ENCODE data around the gene ZFPL1. TPM values are rescaled to one million over a fixed set of nuclear protein-coding genes. Genes with fewer than 3 reads are reported as not detected.

ZFPL1 gene
- total RNA-seq, 4 donors from 2014 or later: 24.1 to 50.7 (median 43.7) TPM

DNA sequence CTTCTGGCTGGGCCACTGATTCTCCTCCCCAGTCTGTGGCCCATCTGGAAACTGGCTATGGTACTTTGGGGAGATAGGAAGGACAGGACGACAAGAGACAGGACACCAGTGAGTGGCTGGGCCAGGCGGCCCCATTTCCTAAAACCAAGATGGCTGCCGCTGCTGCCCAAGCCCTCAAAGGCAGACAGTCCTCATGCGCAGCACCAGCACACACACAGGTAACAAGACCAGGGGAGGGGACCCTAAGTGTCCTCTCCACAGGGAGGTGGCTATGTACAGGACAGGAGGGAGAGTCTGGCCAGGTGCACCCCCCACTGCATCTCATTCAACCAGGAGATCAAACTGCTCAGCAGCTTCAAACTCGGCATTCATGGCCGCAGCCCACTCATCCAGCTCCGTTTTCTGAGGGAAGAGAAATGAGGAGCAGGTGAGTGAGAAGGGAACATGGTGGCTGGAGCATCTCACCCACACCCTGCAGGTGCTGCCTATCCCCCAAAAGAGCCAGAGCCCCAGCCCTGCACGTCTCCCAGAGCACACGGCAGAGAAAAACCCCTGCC lies 5.2 kb upstream of the ZFPL1 start:
- intact Hi-C loops (cut with DNase I): no loop called here
- TF ChIP-seq POLR2A (IDR thresholded peaks at IDR 0.05; ENCODE audit: low read depth) (no peak), EP300 (IDR thresholded peaks at IDR 0.05) (no peak), POLR2AphosphoS5 (IDR thresholded peaks at IDR 0.05) (no peak)
- TF ChIP-seq, protein P1, sequence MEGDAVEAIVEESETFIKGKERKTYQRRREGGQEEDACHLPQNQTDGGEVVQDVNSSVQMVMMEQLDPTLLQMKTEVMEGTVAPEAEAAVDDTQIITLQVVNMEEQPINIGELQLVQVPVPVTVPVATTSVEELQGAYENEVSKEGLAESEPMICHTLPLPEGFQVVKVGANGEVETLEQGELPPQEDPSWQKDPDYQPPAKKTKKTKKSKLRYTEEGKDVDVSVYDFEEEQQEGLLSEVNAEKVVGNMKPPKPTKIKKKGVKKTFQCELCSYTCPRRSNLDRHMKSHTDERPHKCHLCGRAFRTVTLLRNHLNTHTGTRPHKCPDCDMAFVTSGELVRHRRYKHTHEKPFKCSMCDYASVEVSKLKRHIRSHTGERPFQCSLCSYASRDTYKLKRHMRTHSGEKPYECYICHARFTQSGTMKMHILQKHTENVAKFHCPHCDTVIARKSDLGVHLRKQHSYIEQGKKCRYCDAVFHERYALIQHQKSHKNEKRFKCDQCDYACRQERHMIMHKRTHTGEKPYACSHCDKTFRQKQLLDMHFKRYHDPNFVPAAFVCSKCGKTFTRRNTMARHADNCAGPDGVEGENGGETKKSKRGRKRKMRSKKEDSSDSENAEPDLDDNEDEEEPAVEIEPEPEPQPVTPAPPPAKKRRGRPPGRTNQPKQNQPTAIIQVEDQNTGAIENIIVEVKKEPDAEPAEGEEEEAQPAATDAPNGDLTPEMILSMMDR (IDR thresholded peaks at IDR 0.05): no peak
- no peaks in the 10 kb centered on the region for H3K36me3 ChIP-seq
- no peak overlapping the region for H3K27ac ChIP-seq (replicated peaks in 1 of 4)
- peaks cover 6 to 8% (median 8%) of the 10 kb centered on the region in 4 donors for H3K4me1 ChIP-seq
- no peaks in the 10 kb centered on the region for H3K9me3 ChIP-seq
- no peak overlapping the region for H3K4me3 ChIP-seq
- 92% methylated on average over 9 of the region's 9 CpGs for WGBS
- no peaks in the 10 kb centered on the region for H3K27me3 ChIP-seq
- DNase-seq (ENCODE audit: extremely low spot score): no peak

DNA sequence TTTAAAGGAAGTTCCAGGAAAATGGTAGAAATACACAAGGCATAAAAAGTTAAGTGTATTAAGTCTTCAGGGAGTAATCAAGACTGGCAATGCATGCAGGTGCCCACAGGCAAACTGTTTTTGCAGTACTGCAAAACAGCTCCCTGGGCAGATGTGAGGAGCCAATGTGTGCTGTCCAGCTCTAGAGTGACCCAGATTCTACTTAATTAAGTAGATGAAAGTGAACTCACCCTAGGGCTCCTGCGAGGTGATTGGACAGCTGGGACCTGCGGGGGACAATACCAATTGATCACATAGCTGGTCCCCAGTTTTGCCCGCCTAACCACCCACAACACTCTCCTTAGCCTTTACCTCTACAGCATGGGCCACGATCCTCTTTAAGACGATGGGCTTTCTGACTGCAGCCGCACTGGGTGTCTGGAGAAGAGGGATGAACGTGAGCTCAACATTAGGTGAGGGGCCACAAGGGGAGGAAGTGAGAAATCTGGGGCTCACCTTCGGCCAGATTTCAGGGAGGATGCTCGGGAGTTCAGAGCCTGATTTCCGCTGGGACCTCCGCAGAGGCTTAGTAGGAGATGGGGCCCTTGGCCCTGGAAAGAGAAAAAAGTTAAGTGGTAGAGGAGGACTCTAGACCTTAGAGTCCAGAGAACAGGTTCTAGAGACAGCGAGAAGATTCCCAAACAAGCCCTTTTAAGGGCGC lies 738 bp upstream of the ZFPL1 start:
- peaks cover 17 to 24% (median 21%) of the 10 kb centered on the region in 4 donors for H3K4me1 ChIP-seq
- H3K27ac ChIP-seq (replicated peaks in 1 of 4): peak overlapping the region; percentile 90 to 97 (median 92)
- H3K9me3 ChIP-seq: no peaks in the 10 kb centered on the region
- 7% methylated on average over 13 of the region's 13 CpGs for WGBS
- peak overlapping the region; percentile 64 to 93 (median 83) for H3K4me3 ChIP-seq
- H3K36me3 ChIP-seq: peaks cover 15 to 34% (median 32%) of the 10 kb centered on the region in 4 donors
- TF ChIP-seq EP300 (IDR thresholded peaks at IDR 0.05) (no peak), POLR2A (IDR thresholded peaks at IDR 0.05; ENCODE audit: low read depth) (no peak), POLR2AphosphoS5 (IDR thresholded peaks at IDR 0.05) (no peak)
- TF ChIP-seq, protein P1 (IDR thresholded peaks at IDR 0.05): no peak
- DNase-seq (ENCODE audit: extremely low spot score): no peak
- no peaks in the 10 kb centered on the region for H3K27me3 ChIP-seq
- intact Hi-C loops (cut with DNase I): loop anchor here (5.0 kb wide), 2 partner anchors 36 to 71 kb away; partner anchors contain the start of gene ARL2

GRCh38 chr11:65084598-65085375 lies 765 bp downstream of the ZFPL1 start:
- WGBS: 49% methylated on average over 22 of the region's 23 CpGs
- peaks cover 22 to 48% (median 47%) of the 10 kb centered on the region in 4 donors for H3K36me3 ChIP-seq
- H3K4me3 ChIP-seq: peak overlapping the region; percentile 64 to 93 (median 83)
- no peak for TF ChIP-seq EP300 (IDR thresholded peaks at IDR 0.05)
- TF ChIP-seq, protein P1 (IDR thresholded peaks at IDR 0.05): no peak
- no peak for TF ChIP-seq POLR2A (IDR thresholded peaks at IDR 0.05; ENCODE audit: low read depth)
- no peak for TF ChIP-seq POLR2AphosphoS5 (IDR thresholded peaks at IDR 0.05)
- intact Hi-C loops (cut with DNase I): loop anchor here (1.0 to 5.0 kb wide), 3 partner anchors 12 to 72 kb away; partner anchors contain the start of genes ARL2 and VPS51
- H3K27ac ChIP-seq (replicated peaks in 1 of 4): peak overlapping the region; percentile 90 to 97 (median 92)
- DNase-seq (ENCODE audit: extremely low spot score): no peak
- H3K27me3 ChIP-seq: no peaks in the 10 kb centered on the region
- peaks cover 17 to 24% (median 21%) of the 10 kb centered on the region in 4 donors for H3K4me1 ChIP-seq
- H3K9me3 ChIP-seq: no peaks in the 10 kb centered on the region

DNA sequence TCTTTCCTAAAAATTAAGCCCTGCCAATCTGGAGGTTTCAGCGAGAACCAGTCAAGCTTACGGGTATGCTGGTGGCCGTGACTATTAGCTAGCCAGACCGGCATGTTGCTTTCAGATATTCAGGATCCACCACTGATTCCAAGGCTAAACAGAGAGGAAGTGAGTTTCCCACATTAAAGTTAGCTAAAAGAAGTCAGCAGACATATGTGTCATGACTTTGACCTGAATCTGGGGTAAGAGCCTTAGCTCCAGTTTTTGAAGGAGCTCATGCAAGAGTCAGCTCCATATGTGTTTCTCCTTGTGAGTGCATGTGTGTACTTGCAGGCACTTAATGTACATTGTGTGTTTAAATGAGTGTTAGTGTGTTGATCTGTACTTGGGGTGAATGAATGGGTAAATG lies 1.4 kb downstream of the ZFPL1 start:
- no peak for DNase-seq (ENCODE audit: extremely low spot score)
- Histone ChIP-seq H3K27me3 (no peaks in the 10 kb centered on the region), H3K4me3 (no peak overlapping the region), H3K4me1 (peaks cover 17 to 24% (median 21%) of the 10 kb centered on the region in 4 donors), H3K9me3 (no peaks in the 10 kb centered on the region), H3K36me3 (peaks cover 22 to 51% (median 50%) of the 10 kb centered on the region in 4 donors), H3K27ac (replicated peaks in 1 of 4) (no peak overlapping the region)
- TF ChIP-seq, protein P1 (IDR thresholded peaks at IDR 0.05): no peak
- TF ChIP-seq POLR2AphosphoS5 (IDR thresholded peaks at IDR 0.05): no peak
- no peak for TF ChIP-seq EP300 (IDR thresholded peaks at IDR 0.05)
- TF ChIP-seq POLR2A (IDR thresholded peaks at IDR 0.05; ENCODE audit: low read depth): no peak
- intact Hi-C loops (cut with DNase I): no loop called here
- WGBS: 90% methylated on average over 4 of the region's 4 CpGs

All from esophagus muscularis mucosa (tissue), 4 donors.